ENCODE results near the gene CYLD. TPM values are rescaled to one million over a fixed set of nuclear protein-coding genes. Genes with fewer than 3 reads are reported as not detected.

CYLD gene
- total RNA-seq, 1 experiment from 2014 or later, result 11.9 TPM

GRCh38 chr16:50800074-50800473 is 58.2 kb downstream of the CYLD start:
- BruUV-seq (replicated peaks), result no TSS peak
- ATAC-seq, result no peak
- Histone ChIP-seq H2AFZ (ENCODE audit: low read depth, low read length, poor library complexity, severe bottlenecking) (no peak overlapping the region), H3K36me3 (ENCODE audit: control insufficient read depth in 1 of 2, insufficient read depth in 2 of 2, low read length in 2 of 2) (no peaks in the 10 kb centered on the region), H3K4me1 (ENCODE audit: control insufficient read depth in 1 of 2, insufficient read depth in 2 of 2, low read length in 2 of 2) (no peaks in the 10 kb centered on the region), H4K20me1 (ENCODE audit: insufficient read depth) (no peaks in the 10 kb centered on the region), H3K79me2 (ENCODE audit: insufficient read depth, low read length) (no peaks in the 10 kb centered on the region), H3K4me3 (replicated peaks in 1 of 2; ENCODE audit: low read depth in 1 of 2, low read length in 2 of 2) (no peak overlapping the region), H3K9me3 (ENCODE audit: control insufficient read depth in 1 of 2, insufficient read depth in 1 of 2, low read depth in 1 of 2, low read length in 2 of 2) (no peaks in the 10 kb centered on the region), H3K4me2 (ENCODE audit: low read length) (no peak overlapping the region), H3K9ac (ENCODE audit: low read length) (no peak overlapping the region), H3K9me2 (ENCODE audit: insufficient read depth) (no peaks in the 10 kb centered on the region), H3K27ac (ENCODE audit: low read depth, low read length) (no peak overlapping the region), H3K27me3 (ENCODE audit: insufficient read depth, low read length) (no peaks in the 10 kb centered on the region)
- DNase-seq (ENCODE audit: low read depth, low spot score), result no peak
- RAD21 ChIA-PET (ENCODE audit: low non-redundant PET in 1 of 2, low total read pairs in 2 of 2, uncharacterized antibody in 2 of 2, unreplicated experiment in 2 of 2), result no interaction called here
- POLR2A ChIA-PET, result no interaction called here
- no peak for TF ChIP-seq CTCF (IDR thresholded peaks at IDR 0.05 in 2 of 3, conservative IDR thresholded peaks at IDR 0.05 in 1 of 3; ENCODE audit: borderline replicate concordance in 1 of 3, insufficient read depth in 1 of 3, low read depth in 2 of 3, low read length in 2 of 3)
- TF ChIP-seq POLR2A (IDR thresholded peaks at IDR 0.05; ENCODE audit: borderline replicate concordance, extremely low read depth, insufficient read depth, insufficient read length), result no peak
- TF ChIP-seq CEBPB (IDR thresholded peaks at IDR 0.05; ENCODE audit: low read depth), result no peak
- TF ChIP-seq MAX (IDR thresholded peaks at IDR 0.05), result no peak
- TF ChIP-seq SP1 (IDR thresholded peaks at IDR 0.05; ENCODE audit: low read depth), result no peak
- TF ChIP-seq ZNF274 (IDR thresholded peaks at IDR 0.05; ENCODE audit: low read depth, low read length), result no peak
- no peak for TF ChIP-seq POLR2AphosphoS5 (IDR thresholded peaks at IDR 0.05; ENCODE audit: low read depth, low read length)
- TF ChIP-seq EZH2 (IDR thresholded peaks at IDR 0.05), result no peak
- no peak for TF ChIP-seq ZFX (IDR thresholded peaks at IDR 0.05)
- TF ChIP-seq SRF (IDR thresholded peaks at IDR 0.05; ENCODE audit: low read depth), result no peak
- TF ChIP-seq REST (IDR thresholded peaks at IDR 0.05; ENCODE audit: low read depth), result no peak
- TF ChIP-seq TCF7L2 (IDR thresholded peaks at IDR 0.05; ENCODE audit: borderline replicate concordance, extremely low read depth, insufficient read depth, insufficient read length), result no peak
- TF ChIP-seq FOSL1 (IDR thresholded peaks at IDR 0.05; ENCODE audit: low read depth), result no peak
- TF ChIP-seq ATF3 (IDR thresholded peaks at IDR 0.05), result no peak
- intact Hi-C loops (cut with micrococcal nuclease), result no loop called here
- CTCF ChIA-PET, result no interaction called here
